HuH-7 (cell line): ENCODE data around the gene MFSD2B.
"Not testable (repeated sequence)": the region's sequence is repeated elsewhere in the genome, so short reads cannot be mapped to it uniquely, and the experiment has no call there.

Source experiments
- DNase-seq: peaks from one replicate; pipeline ENCODE4 v3.0.0; 2011; ENCODE audit warnings: low spot score

MFSD2B gene

DNA sequence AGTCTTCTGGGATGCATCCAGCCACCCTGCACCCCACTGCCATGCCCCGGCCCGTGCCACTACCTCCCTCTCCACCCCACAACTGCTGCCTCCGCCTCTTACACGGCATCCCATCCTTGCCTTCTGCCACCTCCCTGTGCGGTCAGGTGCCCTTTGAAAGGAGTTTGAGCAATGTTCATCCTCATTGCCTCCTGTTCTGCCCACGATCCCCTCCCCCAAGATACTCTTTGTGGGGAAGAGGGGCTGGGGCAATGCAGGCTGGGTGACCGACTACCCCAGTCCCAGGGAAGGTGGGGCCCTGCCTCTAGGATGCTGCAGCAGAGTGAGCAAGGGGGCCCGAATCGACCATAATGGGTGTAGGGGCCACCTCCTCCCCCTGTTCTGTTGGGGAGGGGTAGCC, 8.4 kb downstream of the MFSD2B start:
- DNase-seq: no peak

DNA sequence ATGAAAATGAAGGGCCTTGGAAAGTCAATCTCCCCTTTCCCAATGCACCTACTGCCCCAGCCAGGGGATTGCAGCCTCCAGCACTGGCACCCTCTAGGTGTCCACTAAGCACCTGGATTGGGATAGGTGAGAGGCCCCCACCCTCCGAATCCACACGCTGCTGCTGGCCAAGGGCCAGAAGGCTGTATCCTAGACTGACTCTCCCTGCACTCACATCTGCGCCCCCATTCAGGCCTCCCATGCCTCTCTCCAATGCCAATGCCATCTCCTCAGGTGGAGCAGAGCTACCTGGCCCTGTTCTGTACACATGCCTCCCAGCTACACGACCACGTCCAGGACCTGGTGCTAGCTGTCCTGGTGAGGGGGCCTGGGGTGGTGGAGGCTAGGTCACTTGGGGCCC, 9.8 kb downstream of the MFSD2B start:
- DNase-seq: no peak

DNA sequence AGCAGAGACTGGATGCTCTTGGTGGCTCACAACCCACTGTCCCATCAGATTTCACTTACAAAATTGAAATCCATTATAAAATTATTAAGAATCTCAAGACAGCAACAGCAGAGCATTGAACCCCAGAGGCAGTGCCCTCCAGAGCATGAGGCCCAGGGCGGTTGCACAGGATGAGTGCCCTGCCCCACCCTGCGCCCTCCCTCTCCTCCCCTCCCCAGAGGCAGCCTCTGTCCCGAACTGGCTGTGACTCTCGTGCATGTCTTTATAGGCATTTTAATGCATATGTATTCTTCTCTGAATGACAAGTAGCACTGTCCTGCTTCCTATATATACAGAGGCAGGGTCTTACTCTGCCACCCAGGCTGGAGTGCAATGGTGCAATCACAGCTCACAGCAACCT, 10.4 kb downstream of the MFSD2B start:
- no peak for DNase-seq

DNA sequence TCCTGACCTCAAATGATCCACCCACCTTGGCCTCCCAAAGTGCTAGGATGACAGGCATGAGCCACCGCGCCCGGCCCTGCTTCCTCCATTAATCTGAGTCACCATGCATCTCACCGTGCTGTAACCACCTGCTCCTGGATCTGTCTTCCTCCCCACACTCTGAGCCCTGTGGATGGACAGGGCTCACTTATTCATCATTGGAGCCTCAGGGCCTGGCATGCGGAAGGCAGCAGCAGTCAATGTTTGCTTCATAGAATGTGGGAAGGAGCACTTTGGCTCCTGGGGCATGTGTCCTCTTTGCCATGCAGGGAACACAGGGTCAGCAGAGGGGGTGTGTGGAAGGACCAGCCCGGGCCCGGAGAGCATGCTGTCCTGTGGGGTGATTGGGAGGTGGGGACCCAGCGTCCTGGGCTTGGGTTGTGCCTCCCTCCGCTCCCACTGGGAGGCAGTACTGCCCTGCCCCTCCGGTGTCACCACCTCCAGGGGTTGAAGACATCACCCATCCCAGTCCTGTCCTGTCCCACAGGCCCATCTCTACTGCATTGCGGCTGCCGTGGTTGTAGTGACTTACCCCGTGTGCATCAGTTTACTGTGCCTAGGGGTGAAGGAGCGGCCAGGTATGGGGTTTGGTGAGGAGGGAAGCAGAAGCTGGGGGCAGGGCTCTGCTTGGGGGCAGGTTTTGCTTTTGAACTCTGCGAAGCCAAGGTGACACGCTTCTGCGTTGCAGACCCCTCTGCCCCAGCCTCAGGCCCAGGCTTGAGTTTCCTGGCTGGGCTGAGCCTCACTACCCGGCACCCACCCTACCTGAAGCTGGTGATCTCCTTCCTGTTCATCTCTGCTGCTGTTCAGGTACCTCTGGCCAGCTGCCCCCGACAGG, 11.5 kb downstream of the MFSD2B start:
- DNase-seq: peak; percentile 84

DNA sequence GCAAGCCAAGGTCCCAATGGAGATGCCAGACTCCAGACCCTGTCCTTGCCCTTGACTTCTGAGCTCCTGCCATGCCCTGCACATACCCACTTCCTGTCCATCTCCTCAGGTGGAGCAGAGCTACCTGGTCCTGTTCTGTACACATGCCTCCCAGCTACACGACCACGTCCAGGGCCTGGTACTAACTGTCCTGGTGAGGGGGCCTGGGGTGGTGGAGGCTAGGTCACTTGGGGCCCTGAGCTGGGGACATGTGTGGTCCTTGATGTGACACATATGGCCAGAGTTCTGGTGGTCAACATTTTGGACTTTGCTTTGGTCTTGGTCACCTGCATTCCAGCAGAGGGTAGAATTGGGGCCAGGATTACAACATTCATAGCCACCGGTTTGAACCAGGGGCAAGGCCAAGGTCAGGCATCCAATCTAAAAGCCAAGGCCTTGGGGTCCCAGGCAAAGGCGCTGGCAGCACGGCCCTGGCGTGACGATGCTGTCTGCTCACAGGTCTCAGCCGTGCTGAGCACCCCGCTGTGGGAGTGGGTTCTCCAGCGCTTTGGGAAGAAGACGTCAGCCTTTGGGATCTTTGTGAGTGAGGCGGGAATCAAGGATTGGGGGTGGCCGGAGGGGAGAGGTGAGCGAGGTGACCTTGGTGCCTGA, 12.6 kb downstream of the MFSD2B start:
- DNase-seq: no peak

DNA sequence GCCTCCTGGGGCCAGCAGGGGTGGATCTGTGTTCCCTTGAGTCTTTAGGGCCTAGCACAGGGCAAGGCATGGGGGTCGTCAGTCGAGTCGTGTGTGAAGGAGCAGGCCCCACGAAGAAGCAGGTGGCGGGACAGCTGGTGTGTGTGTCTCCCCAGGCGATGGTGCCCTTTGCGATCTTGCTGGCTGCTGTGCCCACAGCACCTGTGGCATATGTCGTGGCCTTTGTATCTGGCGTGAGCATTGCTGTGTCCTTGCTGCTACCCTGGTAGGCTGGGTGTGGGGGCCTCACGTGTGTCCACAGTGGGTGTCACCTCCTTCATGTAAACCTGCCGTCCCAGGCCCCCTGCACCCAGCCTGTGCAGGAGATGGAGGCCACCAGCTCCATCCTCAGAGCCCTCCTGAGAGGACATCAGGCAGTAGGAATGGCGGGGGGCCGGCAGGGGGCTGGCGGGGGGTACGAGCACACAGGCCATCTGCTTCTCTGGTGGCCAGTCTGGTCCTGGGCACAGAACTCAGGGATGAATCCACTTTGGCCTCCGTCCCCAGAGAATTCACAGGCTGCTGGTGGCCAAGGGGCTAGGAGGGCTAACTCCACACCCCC, 13.2 kb downstream of the MFSD2B start:
- no peak for DNase-seq

DNA sequence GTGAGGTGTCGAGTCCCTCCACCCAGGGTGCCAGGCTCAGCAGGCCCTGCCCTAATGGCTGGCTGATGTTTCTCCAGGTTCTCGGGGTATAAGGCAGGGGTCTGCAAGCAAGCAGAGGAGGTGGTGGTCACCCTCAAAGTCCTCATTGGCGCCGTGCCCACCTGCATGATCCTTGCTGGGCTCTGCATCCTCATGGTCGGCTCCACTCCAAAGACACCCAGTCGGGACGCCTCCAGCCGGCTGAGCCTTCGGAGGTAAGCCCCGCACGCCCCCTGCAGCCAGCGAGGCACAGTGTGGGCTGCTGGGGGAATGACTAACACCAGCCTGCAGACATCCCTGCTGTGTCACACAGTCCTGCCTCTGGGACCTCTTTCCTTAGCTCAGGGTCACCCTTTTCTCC, 14.1 kb downstream of the MFSD2B start:
- DNase-seq: no peak

DNA sequence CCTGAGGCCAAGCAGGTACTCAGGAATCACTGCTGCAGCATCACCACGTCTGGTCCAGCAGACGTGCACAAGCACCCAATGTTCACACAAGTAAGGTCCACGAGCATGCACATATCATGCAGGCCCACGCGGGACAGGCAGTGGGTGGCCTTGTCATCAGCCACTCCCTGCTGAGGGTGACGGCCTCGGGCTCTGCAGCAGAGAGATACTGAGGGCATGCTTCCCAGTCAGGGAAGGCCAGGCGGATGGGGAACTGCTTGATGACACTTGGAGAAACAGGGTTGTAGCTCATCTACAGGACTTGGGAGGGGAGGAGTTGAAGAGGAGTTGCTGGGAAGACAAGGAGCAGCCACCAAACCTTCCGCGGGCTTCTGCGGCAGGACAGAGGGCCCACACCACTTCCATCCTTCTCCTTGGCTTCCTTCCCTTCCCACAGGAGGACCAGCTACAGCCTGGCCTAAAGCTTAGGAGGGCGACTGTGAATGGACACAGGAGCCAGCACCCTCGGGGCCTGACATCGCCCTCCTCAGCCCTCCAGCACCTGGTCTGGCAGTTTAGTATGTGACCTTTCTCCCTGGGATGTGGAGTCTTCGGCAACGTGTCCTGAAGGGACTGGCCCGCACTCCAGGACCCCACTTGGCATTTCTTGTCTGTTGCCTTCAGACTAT, 15.2 kb downstream of the MFSD2B start:
- no peak for DNase-seq

DNA sequence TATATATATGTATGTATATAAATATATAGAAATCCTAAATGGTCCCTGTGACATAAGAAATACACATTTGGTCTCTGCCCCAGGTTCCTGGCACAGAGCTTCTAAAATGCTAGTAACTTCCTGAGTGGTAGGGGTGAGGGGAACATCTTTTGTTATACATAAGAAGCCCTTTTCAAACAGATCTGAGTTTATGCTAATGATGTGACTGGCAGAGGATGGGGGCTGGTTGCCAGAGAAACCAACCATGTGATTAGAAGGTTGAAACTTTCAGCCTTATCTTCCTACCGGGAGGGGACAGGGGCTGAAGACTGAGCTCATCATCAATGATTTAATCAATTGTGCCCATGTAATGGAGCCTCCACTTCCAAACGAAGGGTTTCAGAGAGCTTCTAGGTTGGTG, 16.3 kb downstream of the MFSD2B start:
- DNase-seq: no peak

DNA sequence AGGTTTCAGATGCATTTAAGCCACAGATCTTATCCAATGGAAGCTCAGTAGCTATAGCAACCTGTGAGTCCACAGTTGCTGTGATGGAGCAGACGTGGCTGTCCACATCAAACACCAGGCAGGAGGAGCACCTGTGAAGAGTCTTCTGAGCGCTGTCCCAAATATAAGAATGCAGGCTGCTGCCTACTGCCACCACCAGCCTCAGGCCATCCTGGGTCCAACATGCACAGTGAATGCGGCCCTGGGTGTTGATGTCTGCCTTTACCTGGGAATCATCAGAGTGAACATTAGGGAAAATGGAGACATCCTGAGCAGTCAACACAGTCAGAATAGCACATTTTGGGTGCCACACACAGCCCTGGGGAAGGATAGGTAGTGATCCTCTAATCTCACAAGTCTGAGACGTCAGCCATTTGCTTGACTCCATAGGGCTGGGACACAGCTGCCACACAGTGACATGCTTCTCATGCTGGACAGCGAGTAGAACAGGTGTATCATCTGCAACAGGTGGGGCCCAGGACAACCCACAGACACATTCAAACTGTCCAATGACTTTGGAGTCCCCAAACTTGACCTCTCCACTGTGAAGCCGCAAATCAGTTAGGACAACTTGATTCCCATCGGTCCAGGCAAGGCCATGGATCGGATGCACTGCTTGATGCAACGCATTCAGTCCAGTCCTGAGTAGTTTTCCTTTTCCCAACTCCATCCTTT, 29.1 kb downstream of the MFSD2B start:
- DNase-seq: no peak

DNA sequence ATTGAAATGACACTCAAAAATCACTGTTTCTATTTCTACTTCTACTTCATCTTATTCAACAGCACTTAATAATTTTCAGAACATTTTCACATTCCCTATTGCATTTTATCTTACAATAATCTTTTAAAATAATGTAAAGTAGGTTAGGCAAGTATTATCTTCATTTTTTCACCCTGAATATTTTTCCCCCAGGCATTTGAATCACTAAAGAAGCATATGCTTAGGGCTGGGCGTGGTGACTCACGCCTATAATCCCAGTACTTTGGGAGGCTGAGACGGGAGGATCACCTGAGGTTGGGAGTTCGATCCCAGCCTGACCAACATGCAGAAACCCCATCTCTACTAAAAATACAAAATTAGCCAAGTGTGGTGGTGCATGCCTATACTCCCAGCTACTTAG, 30.6 kb downstream of the MFSD2B start:
- DNase-seq: no peak

DNA sequence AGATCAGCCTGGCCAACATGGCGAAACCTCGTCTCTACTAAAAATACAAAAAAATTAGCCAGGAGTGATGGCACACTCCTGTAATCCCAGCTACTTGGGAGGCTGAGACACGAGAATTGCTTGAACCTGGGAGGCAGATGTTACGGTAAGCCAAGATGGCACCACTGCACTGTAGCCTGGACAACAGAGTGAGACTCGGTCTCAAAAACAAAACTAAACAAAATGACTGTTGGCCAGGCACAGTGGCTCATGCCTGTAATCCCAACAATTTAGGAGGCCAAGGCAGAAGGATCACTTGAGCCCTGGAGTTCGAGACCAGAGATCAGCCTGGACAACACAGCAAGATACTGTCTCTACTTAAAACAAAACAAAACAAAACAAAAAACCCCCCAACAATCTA, 33.2 kb downstream of the MFSD2B start:
- not testable (repeated sequence) for DNase-seq

DNA sequence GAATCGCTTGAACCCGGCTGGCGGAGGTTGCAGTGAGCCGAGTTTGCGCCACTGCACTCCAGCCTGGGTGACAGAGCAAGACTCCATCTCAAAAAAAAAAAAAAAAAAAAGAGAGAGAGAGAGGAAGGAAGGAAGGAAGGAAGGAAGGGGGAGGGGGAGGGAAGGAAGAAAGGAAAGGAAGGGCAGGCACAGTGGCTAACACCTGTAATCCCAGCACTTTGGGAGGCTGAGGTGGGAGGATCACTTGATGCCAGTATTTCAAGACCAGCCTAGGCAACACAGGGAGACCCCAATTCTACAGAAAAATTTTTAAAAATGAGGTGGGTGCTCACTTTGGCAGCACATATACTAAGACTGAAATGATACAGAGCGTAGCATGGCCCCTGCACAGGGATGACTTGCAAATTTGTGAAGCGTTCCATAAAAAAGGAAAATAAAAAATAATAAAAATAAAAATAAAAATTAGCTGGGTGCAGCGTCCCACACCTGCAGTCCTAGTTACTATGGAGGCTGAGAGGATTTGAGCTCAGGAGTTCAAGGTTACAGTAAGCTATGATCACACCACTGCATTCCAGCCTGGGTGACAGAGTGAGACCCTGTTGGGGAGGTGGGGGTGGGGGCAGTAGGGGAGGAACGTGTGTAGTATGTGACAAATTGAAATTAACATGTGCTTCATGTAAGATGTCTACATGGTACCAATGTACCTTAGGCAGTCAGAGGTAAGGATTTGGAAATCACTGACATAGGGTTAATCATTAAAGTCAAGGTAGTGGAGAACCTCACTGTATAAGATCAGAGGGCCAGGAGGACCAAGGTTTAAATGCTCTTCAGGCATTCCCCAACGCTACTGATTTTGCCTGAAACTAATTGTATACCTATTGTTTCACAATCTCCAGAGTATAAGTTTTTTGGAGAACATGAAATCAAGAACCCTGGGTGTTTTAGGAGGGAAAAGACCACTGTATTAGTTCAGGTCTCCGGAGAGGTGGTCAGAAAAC, 35.9 kb downstream of the MFSD2B start:
- no peak for DNase-seq

DNA sequence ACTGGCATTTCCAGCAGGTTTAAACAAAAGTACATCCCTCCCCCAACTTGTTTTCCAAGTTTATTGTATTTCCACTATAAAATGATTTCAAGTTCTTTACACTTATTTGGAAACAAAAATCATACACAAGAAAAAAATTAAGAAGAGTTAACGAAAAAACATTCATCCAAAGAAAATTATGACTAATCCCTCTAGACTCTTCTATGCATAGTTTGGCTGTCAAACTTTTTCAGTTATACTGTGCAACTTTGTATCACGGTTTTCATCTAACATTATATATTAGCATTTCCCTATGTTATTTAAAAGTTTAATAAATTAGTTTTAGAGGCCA, 36.7 kb downstream of the MFSD2B start:
- DNase-seq: no peak

DNA sequence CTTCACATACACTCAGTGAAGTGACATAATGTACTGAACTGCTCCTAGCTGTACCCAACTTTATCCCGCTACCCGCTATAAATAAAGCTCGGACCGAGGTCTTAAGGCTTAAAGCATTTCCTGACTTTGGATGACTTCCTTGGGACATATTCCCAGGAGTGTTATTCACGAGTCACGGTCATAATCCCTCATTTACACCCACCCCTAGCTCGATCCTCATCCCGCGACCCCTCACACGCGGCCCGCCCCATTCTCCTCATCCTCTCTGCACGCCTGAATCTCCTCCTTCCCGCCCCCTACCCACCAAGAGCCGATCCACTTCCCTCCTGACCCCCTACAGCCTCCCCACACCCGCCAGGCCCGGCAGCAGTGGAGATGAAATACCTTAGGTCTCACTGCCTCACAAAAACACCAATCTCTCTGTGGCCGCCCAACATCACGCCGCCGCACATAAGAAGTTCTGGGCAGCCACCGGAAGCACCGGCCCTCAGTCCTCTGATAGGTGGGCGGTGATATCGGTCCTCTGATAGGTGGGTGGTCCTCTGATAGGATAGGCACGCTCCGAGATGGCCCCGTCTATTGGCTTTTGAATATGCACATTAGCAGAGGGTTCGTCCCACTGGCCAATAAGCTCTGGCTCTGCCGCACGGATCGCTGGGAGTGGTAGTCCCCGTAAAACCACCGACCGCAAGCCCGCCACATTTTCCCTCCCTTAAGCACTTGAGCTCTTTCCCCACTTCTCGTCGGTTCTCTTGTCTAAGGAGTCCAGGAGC, 37.2 kb downstream of the MFSD2B start, which contains the start of gene WDCP:
Gene WDCP, minus strand, starts transcription at position 462 of the 773 bp plus-strand sequence. CDS start 7,897 bp downstream, outside the sequence.
- DNase-seq: peak; percentile 79

DNA sequence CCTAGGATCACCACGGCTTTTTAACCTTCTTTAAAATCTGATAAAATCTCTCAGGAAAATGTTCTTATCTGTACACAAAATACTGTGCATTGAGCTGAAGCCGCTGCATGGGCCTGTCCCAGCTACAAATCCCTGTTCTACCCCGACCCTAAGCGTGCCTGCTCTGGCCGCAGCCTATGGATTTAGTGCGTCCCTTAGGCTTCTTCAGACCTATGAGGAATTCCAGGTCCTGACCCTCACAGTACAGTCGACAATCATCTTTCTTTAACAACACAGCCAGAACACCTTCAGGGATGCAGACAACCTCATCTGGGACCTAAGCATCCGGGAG, 37.8 kb downstream of the MFSD2B start:
- no peak for DNase-seq

DNA sequence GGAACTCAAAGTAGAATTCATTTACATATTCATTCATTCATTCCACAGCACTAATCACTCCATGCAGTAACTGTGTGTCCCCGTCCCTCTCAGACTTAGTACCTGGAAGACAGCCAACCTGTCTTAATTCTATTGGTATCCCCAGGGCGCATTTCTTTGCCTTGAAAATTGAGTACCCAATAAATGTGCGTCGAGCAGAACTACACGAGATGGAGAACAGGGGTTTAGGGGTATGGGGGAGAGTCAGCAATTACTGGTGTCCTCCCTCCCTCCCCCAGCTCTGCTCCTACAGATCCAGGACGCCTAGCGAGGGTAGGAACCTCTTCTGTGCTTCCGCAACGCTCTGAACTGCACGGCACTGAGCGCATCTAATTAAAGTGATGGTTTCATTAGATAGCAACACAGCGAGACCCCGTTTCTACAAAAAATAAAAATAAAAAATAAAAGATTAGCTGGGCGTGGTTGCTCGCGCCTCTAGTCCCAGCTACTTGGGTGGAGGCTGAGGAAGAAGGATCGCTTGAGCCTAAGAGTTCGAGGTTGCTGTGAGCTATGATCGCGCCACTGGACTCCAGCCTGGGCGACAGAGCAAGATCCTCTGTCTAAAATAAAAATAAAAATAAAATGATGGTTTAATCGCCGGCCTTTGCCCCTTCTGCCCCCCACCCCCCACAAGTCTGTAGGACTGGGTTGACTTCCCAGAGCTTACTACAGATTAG, 39.0 kb downstream of the MFSD2B start:
- DNase-seq: no peak

DNA sequence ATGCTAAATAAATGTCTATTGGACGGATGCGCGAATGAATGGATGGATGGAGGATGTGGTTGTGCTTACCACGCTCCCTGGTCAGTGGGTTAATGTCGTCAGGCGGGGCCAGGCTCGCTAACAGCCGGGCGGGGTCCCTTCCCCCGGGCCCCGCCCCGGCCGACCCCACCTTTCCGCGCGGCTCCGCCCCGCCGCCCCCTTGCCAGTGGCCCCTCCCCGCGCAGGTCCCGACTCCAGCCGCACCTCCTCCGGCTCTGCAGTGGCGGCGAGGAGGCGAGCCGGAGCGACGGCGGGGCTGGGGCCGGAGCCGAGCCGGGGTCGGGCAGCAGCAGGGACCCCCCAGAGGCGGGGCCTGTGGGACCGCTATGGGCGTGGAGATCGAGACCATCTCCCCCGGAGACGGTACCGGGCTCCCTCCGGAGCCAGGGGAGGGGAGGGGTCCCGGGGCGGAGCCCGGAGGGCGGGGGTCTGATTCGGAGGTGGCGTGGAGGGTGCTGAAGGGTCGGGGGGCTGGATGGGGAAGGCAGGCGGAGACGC, 39.7 kb downstream of the MFSD2B start, which contains the start of gene FKBP1B:
Gene FKBP1B, plus strand, starts transcription at position 257 of the 537 bp plus-strand sequence. Its CDS starts 109 bp downstream, at position 366.
- peak; percentile 68 for DNase-seq
